Fibroblast of lung (primary cell): ENCODE measurements around the gene JAM2.

ENCODE experiments used
- EZH2 ChIP-seq: IDR thresholded peaks from 2 replicates; pipeline ENCODE4 v1.5.1; 2012; ENCODE audit warnings: low read length, control low read depth, mild to moderate bottlenecking; ENCODE audit errors: missing control alignments
- TF ChIP-seq, protein P1 (sequence below), 2 donors: IDR thresholded peaks in 1 of 2; conservative IDR thresholded peaks in 1 of 2; 1 replicate in 1 of 2; 2 replicates in 1 of 2; pipeline ENCODE4 v1.5.1; 2011 to 2012; ENCODE audit warnings: low read length in 2 of 2, control low read depth in 1 of 2, inconsistent platforms in 1 of 2, low read depth in 1 of 2, mild to moderate bottlenecking in 1 of 2

- TF ChIP-seq, protein P1, sequence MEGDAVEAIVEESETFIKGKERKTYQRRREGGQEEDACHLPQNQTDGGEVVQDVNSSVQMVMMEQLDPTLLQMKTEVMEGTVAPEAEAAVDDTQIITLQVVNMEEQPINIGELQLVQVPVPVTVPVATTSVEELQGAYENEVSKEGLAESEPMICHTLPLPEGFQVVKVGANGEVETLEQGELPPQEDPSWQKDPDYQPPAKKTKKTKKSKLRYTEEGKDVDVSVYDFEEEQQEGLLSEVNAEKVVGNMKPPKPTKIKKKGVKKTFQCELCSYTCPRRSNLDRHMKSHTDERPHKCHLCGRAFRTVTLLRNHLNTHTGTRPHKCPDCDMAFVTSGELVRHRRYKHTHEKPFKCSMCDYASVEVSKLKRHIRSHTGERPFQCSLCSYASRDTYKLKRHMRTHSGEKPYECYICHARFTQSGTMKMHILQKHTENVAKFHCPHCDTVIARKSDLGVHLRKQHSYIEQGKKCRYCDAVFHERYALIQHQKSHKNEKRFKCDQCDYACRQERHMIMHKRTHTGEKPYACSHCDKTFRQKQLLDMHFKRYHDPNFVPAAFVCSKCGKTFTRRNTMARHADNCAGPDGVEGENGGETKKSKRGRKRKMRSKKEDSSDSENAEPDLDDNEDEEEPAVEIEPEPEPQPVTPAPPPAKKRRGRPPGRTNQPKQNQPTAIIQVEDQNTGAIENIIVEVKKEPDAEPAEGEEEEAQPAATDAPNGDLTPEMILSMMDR (conservative IDR thresholded peaks at IDR 0.05 in 1 of 2, IDR thresholded peaks at IDR 0.05 in 1 of 2; ENCODE audit: low read depth in 1 of 2, low read length in 2 of 2), result no peak
- TF ChIP-seq EZH2, result no peak
These were observed 52.9 kb downstream of the JAM2 start for GRCh38 chr21:25691976-25692375.
